HG02973 (cell line): ENCODE data around the gene DNASE1L3.

Experiments
- ATAC-seq: cut with Tn5 transposase; IDR thresholded peaks from one replicate; pipeline ENCODE4 v1.9.1; 2021; ENCODE audit warnings: moderate library complexity; ENCODE audit not compliant: unreplicated experiment

DNASE1L3 gene

DNA sequence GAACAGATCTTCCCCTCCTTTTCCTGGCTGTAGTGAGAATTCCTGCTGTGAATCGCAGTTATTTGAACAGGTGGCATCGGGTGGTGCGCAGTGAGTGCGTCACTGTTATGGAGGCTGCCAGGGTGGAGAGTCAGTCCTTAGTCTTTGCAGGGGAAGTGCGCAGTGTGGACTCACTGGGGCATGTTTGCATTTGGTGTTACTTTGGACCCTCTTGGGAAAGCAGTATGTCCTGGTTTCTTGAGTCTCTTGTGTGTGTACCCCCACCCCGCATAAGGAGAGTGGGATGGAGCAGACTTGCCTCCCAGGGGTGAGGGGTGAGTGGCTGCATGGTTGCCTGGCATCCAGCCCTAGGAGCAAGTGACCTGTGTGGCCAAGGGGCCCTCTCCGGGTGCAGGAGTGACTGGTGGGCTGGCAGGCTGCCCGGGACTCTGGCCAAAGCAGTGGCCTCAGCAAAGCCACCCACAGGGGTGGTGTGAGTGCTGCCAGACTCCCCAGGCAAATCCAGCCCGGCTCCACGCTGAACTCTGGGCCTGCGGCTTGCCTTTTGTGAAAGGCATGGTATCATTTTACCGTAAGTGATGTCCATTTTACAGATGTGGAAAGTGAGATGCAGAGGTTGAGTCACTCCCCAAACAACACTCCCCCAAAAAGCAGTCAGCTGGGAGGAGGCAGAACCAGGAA is 46.4 kb downstream of the DNASE1L3 start:
- no peak for ATAC-seq

DNA sequence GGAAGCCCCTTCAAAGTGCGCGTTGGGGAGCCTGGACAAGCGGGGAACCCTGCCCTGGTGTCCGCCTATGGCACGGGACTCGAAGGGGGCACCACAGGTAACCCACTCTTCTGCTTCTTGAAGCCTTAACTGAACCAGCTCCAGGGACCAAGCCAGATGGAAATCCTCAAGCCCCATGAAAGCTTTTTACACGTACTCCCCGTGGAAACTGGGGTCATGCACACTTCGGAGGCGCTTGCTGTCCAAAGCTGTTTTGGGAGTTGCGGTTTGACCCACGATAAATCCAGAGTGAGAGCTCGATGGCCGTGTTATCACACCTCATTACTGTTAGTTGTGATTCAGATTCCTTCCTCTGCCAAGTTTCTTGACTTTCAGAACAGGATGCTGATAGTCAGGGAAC is 47.5 kb downstream of the DNASE1L3 start:
- no peak for ATAC-seq

DNA sequence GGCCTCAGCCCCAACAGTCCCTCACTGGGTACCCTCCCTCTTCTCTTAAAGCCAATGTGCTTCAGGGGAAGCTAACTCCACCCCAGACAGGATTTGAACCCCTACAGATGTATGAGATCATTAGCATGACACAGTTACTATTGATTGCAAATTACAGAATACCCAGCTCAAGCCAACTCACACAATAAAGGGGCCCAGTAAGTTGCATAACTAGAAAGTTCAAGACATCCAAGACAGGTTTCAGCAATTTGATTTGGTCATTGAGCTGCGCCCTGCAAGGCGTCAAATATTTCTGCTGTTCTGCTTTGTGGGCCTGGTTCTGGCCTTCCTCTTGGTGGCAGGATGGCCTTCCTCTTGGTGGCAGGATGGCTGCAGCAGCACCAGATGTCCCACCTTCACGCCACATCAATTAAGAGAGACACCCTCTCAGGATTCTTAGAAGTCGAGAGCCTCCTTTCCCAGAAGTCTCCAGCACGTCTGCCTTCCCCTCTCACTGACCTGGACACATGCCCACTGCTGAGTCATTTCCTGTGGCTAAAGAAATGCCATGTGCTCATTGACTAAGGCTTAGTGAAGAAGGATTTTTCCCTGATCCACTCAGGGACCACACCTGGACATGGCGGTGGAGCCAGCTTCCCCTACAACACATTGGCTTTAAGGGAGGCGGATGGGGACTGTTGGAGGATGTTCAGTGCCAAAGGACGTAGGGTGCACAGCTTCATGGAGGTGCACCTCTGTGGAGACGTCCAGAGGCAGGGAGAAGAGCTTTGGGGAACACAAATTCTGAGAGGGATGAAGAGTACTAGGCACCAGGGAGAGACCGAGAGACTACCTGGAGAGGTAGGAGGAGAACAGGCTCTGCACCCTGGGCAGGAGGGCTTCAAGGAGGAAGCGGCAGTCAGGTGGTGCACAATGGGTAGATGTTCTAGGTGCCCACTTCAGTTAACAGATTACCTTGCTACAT is 49.1 kb downstream of the DNASE1L3 start:
- no peak for ATAC-seq

DNA sequence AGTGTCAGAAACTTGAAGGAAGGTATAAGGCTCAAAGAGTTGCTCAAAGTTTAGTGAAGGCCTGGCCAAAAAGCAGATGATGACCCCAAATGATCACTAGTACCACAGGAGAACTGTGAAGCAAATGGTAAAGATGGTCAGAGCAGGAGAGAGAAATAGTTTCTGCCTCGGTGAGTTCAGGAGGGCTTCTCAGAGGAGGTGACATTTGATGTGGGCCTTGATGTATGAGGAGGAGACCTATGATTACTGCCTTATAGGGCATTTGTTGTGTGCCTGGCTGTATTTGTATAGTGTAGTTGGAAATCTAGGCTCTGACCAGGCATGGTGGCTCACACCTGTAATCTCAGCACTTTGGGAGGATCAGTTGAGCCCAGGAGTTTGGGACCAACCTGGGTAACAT is 50.4 kb downstream of the DNASE1L3 start:
- ATAC-seq, result no peak

DNA sequence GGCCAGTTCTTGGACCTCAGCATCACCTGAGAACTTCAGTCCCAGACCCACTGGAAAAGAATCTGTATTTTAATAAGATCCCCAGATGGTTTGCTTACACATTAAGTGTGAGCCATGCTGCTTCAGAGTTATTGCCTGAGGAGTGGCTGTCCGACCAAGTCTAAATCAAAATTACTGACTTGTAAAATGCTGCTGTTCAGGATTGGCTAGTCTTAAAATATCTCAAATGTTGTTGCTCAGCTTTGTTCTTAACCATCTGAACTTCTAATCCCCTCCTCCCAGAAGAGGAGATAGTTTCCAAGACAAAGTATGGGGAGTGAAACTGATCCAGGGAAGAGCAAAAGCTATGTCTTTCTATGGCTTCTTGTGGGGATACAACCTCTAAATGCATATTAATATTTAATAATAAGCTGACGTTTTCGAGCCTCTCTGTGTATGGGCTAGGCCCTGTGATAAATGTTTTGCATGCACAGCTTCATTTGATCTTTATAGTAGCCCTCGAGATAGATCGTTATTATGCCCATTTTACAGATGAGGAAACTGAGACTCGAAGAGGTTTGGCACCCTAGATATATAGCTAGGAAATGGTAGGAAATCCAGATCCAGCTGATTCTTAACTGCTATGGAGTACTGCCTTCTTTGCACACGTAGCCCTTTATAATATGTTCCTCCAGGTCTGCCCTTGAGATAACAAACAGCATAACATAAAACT is 52.2 kb downstream of the DNASE1L3 start:
- no peak for ATAC-seq

DNA sequence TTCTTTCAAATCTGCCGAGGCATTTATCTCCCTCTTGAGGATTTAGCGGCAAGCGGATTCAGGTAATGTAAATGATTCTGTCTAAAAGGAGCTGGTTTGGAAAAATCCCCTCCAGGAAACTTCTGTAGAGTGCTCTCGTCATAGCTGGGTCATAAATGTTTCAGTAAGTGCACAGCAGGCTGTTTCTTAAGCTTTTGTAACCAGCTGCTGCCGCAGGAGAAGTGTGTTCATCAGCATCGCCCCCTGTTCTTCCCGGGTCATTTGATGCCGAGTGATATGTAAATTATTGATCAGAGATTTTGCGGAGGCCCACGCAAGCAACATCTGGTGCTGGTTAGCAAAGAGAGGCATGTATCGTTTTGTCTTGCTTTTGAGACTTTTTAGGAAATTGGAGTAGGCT is 53.1 kb downstream of the DNASE1L3 start:
- no peak for ATAC-seq

DNA sequence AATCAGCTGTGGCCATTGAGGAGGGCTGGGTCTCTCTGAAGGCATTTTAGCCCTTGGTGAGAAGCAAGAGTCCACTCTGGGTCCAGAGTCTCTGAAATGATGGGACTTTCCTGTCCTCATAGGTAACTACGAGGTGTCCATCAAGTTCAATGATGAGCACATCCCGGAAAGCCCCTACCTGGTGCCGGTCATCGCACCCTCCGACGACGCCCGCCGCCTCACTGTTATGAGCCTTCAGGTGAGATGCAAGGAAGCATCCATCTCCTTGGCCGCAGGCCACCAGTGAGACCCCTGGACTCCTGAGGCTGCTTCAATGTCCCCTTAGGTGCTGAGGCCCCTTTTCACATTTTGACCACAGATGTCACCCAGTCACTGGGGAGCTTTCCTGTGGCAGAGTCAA is 54.9 kb downstream of the DNASE1L3 start:
- no peak for ATAC-seq

DNA sequence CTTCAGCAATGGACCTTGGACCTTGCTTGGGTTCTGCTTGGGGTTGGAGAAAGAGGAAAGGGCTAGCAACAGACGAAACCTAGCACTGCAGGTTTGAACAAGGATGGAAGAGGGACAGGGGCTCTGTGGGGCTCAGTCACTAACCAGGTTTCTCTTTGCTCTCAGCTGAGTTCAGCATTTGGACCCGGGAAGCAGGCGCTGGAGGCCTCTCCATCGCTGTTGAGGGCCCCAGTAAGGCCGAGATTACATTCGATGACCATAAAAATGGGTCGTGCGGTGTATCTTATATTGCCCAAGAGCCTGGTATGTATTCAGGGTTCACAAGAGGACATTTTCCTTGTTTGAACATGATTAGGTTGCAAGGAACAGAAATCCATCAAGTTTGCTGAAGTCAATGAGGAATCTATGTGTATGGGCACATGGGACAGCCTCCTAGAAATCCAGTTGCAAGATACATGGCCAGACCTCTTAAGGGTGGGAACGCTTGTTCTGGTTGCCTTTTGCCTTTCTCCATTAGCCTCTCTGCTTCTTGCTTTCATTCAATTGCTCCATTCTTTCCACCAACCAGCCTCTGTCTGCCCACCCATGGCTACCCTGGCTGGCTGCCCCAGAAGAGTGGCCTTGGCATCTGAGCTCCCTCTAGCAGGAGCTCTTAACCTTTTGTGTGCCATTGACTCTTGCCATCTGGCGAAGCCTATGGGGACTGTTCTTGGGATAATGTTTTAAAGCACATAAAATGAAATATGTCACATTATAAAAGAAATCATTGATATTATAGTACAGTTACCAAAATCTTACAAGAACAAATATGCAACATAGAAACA is 55.9 kb downstream of the DNASE1L3 start:
- no peak for ATAC-seq

DNA sequence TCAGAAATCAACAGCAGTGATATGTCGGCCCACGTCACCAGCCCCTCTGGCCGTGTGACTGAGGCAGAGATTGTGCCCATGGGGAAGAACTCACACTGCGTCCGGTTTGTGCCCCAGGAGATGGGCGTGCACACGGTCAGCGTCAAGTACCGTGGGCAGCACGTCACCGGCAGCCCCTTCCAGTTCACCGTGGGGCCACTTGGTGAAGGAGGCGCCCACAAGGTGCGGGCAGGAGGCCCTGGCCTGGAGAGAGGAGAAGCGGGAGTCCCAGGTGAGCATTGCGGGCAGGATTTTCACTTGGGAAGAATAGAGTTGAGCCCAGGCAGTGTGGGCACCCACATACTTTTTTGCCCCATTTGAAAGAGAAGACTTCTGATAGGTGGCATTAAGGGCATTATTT is 57.4 kb downstream of the DNASE1L3 start:
- ATAC-seq, result no peak

DNA sequence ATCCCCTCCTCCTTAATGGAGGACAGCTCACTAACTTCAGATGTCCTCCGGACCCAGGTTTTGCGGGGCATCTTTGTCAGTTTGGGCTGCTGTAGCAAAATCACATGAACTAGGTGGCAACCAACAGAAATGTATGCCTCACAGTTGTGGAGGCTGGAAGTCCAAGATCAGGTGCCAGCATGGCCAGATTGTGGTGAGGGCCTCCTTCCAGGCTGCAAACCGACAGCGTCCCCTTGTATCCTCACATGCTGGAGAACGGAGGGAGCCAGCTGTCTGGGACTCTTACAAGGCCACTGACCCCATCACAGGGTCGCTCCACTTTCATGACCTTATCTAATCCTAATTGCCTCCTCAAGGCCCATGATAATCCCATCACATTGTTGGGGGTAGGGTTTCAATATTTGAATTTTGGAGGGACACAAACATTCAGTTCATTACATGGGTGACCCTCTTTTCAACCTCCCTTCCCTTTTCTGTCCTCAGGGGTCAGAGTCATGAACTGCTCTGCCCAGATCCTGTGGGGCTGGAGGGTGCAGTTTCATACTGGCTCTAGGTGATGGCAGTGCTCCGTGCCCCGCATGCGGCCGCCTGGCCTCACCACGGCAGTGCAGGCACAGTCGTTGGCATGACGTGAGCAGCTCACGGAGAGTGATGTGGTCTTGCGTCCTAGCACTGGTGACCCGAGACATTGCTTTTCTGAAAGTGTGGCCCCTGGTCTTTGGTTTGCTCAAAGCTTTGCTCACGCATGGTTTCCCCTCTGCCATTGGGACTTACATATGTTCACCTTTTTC is 58.4 kb downstream of the DNASE1L3 start:
- no peak for ATAC-seq

DNA sequence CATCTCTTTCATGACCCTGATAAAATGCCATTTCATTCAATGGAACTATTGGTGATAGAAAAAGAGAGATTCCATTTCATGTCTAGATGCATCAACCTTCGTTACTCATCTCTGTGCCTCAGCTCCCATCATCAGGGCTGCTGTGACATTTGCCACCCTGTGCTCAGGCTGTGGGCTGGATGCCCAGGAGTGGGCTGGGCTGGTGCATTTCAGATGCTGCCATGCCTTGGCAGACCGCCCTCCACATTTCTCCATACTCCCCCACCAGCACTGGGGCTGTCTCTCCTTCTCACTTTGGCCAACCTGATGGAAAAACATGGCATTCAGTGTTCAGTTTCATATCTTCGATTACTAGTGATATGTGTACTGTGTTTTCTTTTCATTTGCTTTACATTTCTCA is 59.1 kb downstream of the DNASE1L3 start:
- ATAC-seq, result no peak

DNA sequence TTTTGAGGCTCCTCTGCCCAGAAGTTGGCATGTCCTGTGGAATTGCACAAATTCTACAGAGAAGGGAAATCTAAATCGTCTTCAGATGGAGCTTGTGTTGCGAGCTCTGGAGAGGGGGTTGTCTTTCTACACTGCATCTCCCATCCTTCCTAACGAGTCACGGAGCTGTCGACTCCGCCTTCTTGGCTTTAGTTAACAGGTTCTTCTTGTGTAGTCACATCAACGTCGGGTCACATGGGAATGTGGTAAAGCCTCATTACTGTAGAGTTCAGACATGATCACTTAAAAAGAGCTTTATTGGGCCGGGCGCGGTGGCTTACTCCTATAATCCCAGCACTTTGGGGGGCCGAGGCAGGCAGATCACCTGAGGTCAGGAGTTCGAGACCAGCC is 60.0 kb downstream of the DNASE1L3 start:
- ATAC-seq, result no peak

DNA sequence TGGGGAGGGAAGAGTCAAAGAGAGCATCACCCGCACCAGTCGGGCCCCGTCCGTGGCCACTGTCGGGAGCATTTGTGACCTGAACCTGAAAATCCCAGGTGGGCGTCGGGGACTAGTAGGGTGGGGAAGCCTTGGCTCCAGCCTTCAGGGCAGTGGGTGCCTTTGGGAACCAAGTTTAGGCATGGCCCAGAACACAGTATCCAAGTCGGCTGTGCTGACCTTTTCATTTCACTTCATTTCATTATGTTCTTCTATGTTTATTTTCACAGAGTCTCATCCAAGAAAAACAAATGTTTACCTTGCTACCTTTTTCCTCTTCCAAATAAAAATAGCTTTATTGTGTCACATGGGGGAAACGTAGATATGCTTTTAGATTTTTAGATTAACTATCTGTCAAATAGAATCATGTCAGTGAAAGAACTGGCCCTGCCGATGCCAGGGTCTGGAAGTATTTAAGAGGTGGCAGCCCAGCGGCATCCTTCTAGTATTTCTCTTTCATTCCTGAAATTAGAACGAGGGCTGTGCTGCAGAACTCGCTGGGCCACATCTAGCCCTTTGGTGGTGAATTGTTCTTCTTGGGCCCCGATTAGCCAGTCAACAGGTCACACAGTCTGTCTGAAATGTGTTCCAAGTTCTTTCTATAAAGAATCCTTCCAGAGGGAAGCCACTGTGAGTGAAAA is 60.5 kb downstream of the DNASE1L3 start:
- ATAC-seq, result no peak

DNA sequence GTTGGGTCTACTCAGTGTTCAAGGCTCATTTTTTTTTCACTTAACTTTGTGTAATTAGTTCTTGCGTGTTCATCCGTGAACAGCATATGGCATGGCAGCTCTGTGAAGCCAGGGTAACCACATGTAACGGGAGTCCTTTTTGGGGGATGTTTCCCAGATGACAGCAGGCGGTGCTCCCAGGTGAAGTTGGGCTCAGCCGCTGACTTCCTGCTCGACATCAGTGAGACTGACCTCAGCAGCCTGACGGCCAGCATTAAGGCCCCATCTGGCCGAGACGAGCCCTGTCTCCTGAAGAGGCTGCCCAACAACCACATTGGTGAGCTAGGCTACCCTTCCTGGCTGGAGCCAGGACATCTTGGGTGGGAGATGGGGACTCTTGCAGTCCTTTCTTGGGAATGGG is 62.7 kb downstream of the DNASE1L3 start:
- no peak for ATAC-seq

DNA sequence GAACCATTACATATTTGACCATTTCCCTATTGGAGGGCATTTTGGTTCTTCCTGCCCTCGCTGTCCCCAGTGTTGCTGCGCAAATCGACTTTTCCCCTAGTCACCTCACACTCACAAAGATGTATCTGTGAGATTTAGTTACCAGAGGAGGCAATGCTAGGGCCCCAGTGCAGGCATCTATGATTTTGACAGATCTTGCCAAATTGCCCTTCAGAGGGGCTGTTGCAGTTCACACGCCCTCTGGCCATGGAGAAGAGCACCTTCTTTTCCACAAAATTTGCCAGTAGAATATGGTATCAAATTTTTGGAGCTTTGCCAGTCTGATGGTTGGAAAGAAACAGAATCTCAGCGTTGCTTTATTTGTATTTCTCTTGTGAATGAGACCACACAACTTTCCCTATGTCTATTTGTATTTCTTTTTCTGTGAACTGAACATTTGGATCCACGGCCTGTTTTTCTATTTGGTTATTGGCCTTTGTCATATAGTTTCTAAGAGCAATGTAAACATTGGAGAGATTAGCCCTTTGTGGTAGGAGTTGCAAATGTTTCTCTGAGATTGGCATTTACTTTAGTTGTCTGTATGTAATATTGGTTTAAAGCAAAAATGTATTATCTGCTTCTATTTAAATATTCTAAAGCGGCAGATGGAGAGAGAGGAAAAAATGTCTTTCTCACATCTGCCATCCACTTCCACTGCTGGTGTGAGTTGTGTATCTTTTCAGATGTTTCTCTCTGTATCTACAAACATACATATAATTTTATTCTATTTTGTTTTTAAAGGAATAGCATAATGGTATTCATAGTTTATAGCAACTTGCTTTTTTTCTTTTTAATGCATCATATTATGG is 66.1 kb downstream of the DNASE1L3 start:
- ATAC-seq, result no peak

DNA sequence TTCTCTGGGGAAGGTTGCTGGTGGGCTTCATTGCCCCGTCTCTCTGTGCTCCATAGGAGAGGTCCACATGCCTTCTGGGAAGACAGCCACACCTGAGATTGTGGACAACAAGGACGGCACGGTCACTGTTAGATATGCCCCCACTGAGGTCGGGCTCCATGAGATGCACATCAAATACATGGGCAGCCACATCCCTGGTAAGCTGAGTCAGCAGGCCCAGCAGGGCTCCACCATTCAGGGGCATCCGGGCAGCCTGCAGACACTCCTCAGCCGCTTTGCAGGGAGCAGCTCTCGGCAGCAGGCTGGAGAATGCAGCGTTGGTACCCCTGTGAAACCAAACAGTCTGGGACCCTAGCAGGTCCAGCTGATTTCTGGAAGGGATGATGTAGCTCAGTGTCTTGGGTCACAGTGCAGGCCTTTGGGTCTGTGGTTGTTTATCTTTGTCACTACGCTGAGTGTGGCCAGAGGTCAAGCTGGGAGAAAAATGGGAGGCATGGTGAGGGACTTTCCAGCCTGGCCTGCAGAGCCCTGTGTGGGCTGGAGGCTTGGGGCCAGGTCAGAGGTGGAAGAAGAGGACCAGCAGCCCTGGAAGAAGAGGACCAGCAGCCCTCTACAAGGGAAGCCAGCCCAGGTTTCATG is 67.2 kb downstream of the DNASE1L3 start:
- ATAC-seq, result no peak
